ENCODE measurements around the gene GNA14.
"Not testable (repeated sequence)": the region's sequence is repeated elsewhere in the genome, so short reads cannot be mapped to it uniquely, and the experiment has no call there.

Gene GNA14

DNA sequence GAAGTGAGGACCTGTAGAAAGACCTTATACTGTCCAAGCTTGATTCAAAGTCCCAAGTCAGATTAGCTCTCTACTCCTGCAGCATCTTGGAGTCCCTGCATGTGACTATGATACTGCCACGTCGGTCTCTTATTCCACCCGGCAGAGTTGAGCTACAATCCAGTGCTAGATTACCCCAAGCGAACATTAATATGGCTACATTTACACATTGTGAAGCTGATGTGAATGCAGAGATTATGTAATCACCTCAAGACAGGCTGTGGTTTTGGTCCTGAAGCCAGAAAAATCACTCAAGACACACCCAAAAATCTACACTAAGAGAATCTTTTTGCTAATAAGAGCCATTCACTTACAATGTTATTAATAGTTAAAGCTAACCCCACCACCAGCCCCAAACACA is 116.7 kb downstream of the GNA14 start:
- no peak for DNase-seq

DNA sequence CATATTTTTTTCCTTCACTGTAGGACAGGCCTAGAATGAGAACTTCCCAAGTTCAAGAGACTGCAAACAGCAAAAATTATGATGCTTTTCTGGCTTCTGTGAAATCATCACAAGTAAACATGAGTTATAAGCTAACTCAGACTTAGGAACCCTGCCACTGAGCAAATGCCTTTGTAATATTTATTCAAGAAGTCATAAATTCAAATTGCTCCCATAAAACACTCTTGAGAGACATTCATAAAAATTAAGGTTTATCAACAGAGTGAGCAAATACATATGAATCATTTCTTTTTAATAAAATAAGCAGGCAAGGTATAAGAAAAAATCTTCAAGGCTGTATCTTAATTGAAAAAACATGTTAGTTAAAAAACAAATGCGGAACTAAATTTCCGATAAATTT is 124.2 kb downstream of the GNA14 start:
- DNase-seq = no peak

DNA sequence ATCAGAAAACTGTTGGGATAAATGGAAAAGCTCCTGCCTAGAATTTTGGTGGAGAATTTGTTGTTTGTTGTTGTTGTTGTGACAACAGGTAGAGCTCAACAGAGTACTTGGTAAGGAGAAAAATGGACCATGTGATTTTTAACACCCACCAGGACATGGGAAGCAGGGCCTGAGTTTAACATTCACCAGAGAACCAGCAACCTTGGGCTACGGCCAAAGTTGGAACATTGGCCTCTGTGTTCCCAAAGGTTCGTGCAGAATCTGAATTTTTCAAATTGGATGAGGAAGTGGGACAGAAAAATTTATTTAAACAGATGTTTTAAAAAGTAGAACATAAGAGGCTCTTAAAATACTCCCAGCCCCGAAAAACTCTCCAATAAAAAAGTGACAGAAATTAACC is 127.0 kb downstream of the GNA14 start:
- no peak for DNase-seq

DNA sequence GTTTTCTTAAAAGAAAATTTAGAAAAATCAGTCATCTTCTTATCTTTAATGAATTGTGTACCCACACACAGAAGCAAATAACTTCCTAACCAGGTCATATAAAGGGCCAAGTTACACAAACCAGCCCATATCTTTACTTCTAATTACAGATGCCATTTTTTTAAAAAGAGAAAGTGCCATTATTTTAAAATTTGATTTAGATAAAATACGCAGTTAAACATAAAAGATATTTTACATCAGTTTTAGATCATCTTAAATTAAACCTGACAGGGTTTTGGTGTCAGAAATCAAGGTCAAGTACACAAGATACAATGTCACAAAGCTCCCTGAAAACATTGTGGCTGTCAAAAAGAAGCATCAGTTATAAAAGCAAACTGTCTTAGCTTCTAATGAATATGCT is 129.4 kb downstream of the GNA14 start:
- DNase-seq = no peak

DNA sequence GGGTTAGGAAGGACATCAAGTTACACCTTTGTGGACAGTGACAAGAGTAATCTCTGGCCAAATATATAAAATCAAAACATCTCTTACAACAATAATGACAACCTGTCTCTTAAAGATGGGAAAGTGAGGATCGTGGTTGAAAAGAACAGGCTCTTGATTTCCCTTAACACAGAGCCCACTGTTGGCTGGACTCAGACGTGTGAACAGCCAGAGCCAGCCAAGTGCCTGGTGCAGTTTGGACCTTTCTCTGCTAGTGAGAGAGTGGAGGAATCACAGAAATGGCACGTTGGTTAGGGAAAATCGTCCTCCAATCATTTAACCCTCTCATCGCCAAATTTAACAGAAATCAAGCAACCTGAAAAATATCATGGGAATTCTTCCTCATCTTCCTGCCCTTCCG is 131.3 kb downstream of the GNA14 start:
- DNase-seq = no peak

DNA sequence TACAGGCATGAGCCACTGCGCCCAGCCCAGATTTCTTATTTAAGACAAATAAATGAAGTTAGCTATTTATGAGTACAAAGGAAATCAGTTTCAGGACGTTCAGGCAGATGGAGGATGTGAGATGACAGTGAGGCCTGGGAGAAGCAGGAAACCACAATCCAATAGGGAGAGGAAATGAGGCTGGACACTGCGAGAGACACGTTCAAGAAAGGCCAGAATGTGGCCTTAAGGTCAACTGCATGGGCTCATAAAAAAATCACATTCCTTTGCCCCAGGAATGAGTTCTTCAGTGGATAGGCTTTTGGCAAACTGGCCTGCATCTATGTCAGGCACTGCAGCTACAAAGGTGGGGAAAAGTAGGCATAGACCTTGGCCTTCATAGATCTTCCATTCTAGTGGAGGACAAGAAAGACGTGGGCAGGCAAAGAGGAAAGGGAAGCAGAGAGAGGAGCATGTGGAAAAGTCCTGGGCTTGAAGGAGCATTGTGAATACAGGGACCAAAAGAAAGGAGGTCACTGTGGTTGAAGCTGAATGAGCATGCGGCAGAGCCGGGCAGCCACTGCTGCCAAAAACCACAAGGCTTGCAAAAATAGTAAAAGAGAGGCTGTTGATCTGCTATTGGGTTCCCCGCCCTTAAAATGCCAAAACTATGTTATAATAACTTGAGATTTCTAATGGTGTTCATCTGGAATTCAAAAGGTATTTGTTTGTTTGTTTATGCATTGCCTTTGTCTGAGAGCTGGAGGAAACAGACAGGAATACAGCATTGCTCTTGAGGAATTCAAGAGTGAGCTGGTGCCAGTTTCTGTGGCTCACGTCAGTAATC is 133.0 kb downstream of the GNA14 start:
- no peak for DNase-seq

DNA sequence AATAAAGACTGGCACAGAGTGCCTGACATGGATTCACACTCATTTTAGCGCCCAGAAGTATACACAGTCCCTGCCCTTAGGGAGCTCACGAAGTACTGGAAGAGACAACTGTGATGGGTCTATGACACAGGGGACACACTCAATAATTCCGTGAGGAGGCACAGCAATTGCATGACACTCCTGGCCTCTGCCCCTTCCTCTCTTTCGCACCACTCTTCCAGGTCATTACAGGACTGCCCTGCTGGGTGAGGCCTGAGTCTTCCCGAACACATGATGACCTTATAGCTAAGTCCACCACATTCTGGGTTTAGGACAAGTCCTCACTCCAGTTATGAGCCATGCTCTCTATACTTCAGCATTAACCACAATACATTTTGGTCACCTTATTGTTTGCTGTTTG is 134.7 kb downstream of the GNA14 start:
- DNase-seq = no peak

DNA sequence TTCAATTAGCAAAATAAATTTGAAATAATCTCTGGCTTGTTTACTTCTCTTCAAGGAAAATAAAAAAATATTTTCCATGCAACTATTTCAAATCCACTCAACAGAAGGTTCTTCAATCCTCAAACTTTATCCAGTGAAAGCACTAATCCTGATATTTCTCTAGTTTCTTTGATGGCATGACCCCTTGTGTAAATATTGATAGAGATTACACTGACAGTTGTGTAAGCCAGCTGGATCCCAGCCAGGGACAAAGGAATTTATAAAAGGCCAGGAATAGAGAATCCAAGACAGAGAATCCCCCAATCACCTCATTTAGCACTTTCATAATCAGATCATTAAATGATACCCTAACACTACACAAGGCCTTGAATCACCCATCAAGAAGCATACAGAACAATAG is 135.2 kb downstream of the GNA14 start:
- DNase-seq = no peak

DNA sequence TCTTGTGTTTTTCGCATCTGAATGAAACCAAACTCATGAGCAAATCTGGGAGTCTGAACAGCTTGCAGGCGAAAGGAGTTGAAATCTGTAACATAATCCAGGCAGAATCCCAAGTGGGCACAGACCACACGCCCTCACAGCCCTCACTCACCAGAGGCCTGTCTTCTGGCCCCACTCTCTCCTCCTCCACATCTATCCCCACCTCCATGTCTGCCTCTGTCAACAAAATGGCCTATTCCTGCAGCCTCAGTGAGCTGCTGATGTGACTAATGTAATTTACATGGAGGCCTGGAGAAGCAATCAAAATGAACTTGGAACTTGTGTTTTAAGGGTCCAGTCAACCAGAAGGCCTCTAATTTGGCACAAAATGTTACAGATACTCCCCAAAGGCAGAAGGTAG is 136.6 kb downstream of the GNA14 start:
- DNase-seq = no peak

DNA sequence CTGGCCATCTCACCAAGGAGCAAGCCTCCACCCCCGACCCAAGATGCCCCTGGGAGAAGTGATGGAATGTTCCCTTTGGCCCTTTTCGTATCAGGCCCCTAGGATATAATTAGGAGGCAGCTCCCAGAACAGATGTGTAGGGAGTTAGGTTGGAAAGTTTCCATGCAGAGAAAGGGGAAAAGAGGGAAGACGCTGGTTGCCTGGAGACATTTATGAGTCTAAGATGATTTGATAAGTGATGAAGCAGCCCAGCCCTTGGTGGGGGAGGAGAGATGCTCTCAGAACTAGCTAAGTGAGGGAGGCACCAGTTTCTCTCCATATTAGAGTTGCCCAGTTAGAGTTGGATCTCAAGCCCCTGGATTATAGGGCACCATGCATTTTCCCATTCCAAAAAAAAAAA is 137.5 kb downstream of the GNA14 start:
- no peak for DNase-seq

DNA sequence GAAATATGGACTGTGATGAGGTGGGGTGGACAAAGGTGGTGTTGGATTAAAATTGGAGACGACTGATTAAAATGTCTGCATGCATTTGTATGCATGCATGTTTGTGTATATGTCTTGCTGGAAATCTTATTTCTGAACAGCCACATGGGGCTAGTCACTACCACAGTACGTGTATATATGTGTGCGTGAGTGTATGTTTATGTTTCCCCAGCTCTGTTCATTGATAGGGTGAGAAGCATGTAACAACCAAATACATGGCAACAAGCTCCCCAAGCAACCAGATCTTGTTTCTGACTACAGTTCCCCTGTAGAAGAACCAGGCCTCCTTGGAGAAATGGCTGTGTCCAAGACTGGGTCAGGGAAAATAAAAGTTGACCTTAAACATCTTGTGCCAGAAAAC is 139.7 kb downstream of the GNA14 start:
- DNase-seq = no peak

DNA sequence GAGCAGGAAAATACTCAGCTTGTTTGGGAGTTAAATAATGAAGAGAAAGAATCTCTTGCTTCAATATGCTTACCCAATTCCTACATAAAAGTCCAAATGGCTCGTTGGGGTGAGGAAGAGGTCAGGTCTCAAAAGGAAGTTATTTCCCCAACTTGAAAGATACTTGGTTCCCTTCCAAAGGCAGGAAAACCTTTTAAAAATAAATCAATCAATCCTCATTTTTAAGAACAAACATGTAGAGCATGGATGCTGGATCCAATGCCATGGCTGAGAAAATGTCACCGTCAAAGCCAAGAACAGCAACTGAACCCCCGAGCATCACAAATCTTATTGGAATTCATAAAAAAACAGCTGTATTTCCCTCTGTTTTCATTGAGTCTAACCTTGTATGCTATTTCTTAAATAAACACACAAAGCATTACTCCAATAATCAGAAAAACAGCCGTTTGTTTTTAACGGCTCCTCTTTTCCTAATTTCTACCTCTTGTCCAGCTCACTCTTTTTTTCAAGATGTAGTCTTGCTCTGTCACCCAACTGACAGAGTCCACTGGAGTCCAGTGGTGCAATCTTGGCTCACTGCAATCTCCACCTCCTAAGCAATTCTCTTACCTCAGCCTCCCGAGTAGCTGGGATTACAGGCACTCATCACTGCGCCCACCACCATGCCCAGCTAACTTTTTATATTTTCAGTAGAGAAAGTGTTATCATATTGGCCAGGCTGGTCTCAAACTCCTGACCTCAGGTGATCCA is 140.7 kb downstream of the GNA14 start:
- no peak for DNase-seq

DNA sequence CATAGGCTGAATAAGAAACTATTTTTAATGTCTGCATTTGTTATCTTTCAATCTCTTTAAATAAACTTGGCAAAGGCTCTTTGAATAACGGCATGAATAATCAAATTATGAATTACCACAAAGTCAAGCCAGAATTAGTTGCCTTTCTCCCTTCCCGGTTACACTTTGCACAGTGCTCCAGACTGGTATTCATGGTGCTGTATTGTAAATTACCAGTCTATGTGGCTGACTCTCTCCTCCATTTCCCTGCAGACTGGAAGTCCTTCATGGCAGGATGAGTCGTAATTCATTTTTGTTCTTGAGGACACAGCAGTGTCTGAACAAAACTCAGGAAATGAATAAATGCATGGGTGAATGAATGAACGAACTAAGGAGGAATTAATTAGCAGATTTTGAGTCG is 142.9 kb downstream of the GNA14 start:
- DNase-seq = no peak

DNA sequence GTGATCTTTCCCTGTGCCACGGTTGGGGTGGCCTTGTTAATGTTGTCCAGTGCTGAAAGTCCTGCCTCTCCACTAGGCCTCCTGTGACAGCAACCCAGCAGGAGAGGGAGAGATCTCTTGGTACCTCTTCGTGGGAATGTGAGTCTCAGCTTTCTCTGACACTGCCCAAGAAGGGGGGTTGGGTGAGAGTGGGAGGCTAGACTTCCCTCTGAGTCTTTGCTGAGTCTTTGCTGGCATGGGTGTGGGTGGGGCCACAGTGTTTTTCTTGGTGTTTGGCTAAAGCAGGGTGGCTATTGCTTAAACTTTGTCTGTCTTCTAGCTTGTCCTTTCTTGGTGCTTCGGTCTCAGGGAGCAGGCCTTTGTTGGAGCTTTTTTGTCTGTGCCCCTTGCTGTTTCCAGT is 145.6 kb downstream of the GNA14 start:
- DNase-seq = no peak

DNA sequence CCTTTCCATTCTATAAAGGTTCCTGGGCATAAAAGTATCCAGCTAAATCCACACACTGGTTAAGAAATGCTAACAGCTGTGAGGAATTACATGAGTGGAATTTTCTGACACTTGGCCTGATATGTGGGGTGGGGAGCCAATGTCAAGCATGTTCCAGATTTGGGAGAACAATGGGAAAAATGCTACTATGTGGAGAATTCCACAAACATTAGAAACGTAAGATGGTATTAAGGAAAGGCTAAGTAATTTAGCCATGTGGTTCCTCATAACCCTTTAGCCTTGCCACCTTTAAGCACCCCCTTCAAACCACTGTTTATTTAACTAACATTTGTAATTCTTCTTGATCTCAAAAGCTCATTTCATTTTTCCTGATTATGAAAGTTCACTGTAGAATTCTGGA is 149.2 kb downstream of the GNA14 start:
- no peak for DNase-seq

DNA sequence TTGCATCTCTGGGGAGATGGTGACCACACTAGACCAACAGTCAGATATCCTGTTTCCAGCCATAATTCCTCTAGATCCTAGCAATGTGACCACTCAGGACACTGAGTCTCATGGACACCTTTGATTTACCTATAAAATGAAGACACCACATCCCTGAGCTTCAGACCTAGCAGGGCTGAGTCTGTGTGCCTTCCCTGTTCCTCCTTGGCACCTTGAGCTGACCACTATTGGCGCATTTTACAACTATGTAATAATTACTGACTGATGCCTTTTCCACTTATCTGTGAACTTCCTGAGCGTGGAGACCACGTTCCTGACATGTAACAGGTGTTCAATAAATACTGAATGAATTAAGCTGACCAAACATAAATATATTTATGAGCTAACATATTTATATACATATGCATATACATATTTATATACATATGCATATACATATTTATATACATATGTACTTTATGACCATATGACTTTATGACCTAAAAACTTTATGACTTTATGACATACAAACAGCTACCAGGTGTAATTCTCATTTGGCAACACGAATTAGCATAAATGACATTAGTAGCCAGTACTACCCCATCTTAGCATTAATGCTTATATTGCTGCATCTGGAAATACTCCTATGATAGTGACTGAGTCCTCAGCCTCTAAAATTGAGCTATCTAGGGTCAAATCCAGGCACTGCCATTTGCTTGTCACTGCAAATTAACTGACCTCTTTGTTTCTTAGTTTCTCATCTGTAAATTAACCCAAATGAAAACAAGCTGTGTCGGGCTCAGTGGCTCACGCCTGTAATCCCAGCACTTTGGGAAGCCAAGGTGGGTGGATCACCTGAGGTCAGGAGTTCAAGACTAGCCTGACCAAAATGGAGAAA is 150.6 kb downstream of the GNA14 start:
- no peak for DNase-seq

DNA sequence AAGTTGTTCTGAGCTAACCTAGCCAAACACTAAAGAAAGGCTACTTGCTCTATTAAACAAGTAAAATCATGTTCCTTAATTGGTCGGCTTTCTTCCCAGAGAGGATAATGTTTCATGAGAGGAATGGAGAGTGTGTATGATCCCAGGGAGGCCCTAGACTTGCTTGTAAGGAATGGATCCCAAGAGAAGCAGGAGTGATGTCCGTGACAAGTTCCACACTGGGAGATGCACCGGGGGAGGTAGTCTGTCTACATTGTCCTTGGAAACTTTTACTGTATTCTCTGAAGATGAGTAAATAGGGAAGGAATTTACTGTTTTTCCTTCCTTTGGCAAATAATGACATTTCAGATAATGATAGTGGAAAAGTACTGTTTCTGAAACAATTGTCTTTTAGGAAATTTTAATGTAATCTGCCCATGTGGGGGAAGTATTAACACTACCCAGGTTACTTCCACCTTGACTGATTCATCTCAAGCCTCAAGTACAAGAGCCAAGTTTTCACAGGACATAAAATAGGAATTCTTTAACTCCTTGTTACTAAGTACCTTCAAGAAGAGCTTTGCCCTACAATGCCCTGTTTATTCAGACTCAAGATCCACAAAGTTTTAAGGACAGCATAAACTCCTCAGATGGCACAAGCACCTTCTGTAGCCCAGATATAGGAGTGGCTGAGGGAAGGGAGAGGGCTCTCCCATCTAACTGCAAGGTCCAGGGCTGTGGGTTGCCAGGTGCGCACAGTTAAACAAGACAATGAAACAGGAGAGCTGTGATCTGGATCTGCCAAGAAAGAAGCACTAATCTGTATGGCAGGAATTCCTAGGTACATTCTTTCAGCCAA is 152.1 kb downstream of the GNA14 start:
- no peak for DNase-seq

DNA sequence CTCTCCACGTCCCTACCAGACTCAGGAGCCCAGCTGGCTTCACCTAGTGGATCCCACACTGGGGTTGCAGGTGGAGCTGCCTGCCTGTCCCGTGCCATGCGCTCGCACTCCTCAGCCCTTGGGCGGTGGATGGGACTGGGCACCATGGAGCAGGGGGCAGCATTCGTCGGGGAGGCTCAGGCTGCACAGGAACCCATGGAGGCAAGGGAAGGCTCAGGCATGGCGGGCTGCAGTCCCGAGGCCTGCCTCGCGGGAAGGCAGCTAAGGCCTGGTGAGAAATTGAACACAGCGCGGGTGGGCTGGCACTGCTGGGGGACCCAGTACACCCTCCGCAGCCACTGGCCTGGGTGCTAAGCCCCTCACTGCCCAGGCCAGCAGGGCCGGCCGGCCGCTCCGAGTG is 157.8 kb downstream of the GNA14 start:
- not testable (repeated sequence) for DNase-seq

DNA sequence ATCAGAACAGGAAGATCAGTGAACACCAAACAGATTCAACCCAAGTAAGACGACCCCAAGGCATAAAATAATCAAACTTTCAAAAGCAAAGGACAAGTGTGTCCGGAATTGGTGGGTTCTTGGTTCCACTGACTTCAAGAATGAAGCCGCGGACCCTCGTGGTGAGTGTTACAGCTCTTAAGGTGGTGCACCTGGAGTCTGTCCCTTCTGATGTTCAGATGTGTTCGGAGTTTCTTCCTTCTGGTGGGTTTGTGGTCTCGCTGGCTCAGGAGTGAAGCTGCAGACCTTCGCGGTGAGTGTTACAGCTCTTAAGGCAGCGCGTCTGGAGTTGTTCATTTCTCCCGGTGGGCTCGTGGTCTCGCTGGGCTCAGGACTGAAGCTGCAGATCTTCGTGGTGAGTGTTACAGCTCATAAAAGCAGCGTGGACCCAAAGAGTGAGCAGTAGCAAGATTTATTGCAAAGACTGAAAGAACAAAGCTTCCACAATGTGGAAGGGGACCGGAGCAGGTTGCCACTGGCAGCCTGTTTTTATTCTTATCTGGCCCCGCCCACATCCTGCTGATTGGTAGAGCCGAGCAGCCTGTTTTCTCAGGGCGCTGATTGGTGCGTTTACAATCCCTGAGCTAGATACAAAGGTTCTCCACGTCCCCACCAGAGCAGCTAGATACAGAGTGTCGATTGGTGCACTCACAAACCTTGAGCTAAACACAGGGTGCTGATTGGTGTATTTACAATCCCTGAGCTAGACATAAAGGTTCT is 158.5 kb downstream of the GNA14 start:
- not testable (repeated sequence) for DNase-seq

DNA sequence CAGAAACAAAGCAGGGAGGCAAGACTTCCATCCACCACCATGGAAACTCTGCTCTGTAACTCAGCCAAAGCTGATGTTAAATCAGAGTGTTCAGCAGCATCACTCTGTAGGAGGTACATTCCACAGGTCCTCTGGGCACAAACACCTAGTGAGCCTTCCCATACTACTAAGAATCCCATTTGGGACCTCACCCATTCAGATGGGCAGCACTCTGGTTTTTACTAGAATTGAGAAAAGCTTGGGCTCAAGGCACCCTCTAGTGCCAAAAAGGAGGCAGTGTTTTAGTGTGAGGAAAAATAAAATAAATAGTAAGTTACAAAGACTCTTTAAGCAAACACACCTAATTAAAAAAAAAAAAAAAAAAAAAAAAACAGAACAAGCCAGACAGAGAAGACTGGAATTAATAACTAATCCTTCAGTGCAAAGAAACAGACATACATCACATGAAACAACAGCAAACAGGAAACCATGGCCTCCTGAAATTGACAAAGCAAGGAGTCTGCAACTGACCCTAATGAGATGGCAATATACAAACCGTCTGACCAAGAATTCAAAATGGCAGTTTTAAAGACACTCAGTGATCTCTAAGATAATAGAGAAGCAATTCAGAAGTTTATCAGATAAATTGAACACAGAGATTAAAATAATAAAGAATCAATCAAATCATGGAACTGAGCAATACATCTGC is 159.5 kb downstream of the GNA14 start:
- no peak for DNase-seq

DNA sequence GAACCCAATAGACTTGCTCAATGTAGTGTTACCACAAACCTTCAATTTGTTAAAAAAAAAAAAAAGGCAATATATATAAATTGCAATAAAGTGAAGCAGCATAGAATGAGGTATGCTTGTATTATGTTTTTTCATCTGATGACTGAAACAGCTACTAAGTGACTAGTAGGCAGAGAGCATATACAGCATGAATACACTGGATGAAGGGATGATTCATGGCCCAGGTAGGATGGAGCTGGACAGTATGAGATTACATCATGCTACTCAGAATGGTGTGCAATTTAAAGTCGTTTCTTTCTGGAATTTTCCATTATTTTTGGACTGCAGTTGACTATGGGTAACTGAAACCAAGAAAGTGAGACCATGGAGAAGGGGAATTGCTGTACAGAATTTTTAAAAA is 161.2 kb downstream of the GNA14 start:
- DNase-seq = no peak
